Endothelial cell of umbilical vein (primary cell): ENCODE results near the gene CACNA2D3. TPM values are rescaled to one million over a fixed set of nuclear protein-coding genes. Genes with fewer than 3 reads are reported as not detected.
A peak's percentile ranks its signal among the peaks of the same experiment; 100 is the strongest.

Experiments used
- BruUV-seq: library from RNA; stranded (reverse); fragments of 400-500 nt; replicated peaks from 2 replicates; lab custom pipeline; 2021; lab: Mats Ljungman, UMichigan
- CTCF ChIA-PET: fragments of 300-600, 350-600 bp; sonication (Branson Sonifier 250); formaldehyde crosslinking; loops from one replicate; lab custom pipeline; 2021; ENCODE audit warnings: antibody characterized with exemption, inconsistent platforms; lab: Charles Lee
- POLR2A ChIA-PET: fragments of 300-600, 350-600 bp; sonication (Branson Sonifier 250); formaldehyde crosslinking; loops from one replicate; lab custom pipeline; 2021; ENCODE audit warnings: antibody characterized with exemption, inconsistent platforms; lab: Charles Lee
- DNase-seq: peaks from one replicate; pipeline ENCODE4 v3.0.0-alpha.2; 2011; ENCODE audit warnings: low read depth, low spot score
- FAIRE-seq: peaks from 2 replicates; lab custom pipeline; 2011; peaks lifted over from hg19 to GRCh38; lab: Jason Lieb, UNC
- H2AFZ ChIP-seq: 2 replicates; pipeline ENCODE4 v1.6.0; 2012; ENCODE audit warnings: low read depth, low read length, control low read depth, inconsistent platforms
- H3K27ac ChIP-seq: 2 replicates; pipeline ENCODE4 v1.5.1; 2011; ENCODE audit warnings: low read depth, mild to moderate bottlenecking, control low read depth, low read length, moderate library complexity; ENCODE audit not compliant: insufficient read depth
- H3K27me3 ChIP-seq, 2 experiments: 2 replicates each; pipeline versions ENCODE4 v1.6.0 to v1.6.1; 2011; ENCODE audit warnings: low read length in 2 of 2, mixed read lengths in 1 of 2; ENCODE audit not compliant: control insufficient read depth in 2 of 2, insufficient read depth in 2 of 2
- H3K36me3 ChIP-seq, 2 experiments: 2 replicates in 1 of 2; 3 replicates in 1 of 2; pipeline ENCODE4 v1.5.1; 2011; ENCODE audit warnings: low read length in 2 of 2, mild to moderate bottlenecking in 1 of 2, moderate library complexity in 1 of 2; ENCODE audit not compliant: control insufficient read depth in 2 of 2, insufficient read depth in 2 of 2; ENCODE audit errors: extremely low read depth in 1 of 2
- H3K4me1 ChIP-seq: 3 replicates; pipeline ENCODE4 v1.5.1; 2011; ENCODE audit warnings: mild to moderate bottlenecking, low read length; ENCODE audit not compliant: control insufficient read depth, insufficient read depth; ENCODE audit errors: extremely low read depth
- H3K4me2 ChIP-seq: 2 replicates; pipeline ENCODE4 v1.6.1; 2011; ENCODE audit warnings: low read length, control low read depth, mixed read lengths; ENCODE audit not compliant: insufficient read depth
- H3K4me3 ChIP-seq, 3 experiments: fragments of 200-600 bp in 1 of 3; sonication (generic), shearing (Covaris generic) in 1 of 3; replicated peaks in 1 of 3; 2 replicates each; pipeline ENCODE4 v1.5.1; 2011 to 2016; ENCODE audit warnings: control low read depth in 3 of 3, low read length in 3 of 3, mild to moderate bottlenecking in 2 of 3, inconsistent platforms in 1 of 3, low read depth in 1 of 3, moderate library complexity in 1 of 3; ENCODE audit not compliant: insufficient read depth in 1 of 3
- H3K79me2 ChIP-seq: 2 replicates; pipeline ENCODE4 v1.6.0; 2012; ENCODE audit warnings: low read length, inconsistent platforms; ENCODE audit not compliant: control insufficient read depth, insufficient read depth
- H3K9ac ChIP-seq: replicated peaks from 2 replicates; pipeline ENCODE3; 2011; ENCODE audit warnings: low read length, control low read depth; ENCODE audit not compliant: insufficient read depth; ENCODE audit errors: extremely low read depth
- H3K9me1 ChIP-seq: replicated peaks from 3 replicates; pipeline ENCODE4 v1.6.0; 2011; ENCODE audit warnings: mild to moderate bottlenecking, low read length; ENCODE audit not compliant: control insufficient read depth, insufficient read depth; ENCODE audit errors: extremely low read depth
- H3K9me3 ChIP-seq: replicated peaks from 2 replicates; pipeline ENCODE4 v1.5.1; 2012; ENCODE audit warnings: low read length, inconsistent platforms; ENCODE audit not compliant: control insufficient read depth, insufficient read depth
- H4K20me1 ChIP-seq: replicated peaks from 2 replicates; pipeline ENCODE3; 2011; ENCODE audit warnings: mild to moderate bottlenecking, low read length; ENCODE audit not compliant: control insufficient read depth, insufficient read depth; ENCODE audit errors: extremely low read depth
- CTCF ChIP-seq, 2 donors: IDR thresholded peaks; 1 replicate in 1 of 2; 2 replicates in 1 of 2; pipeline ENCODE4 v1.5.1; 2011; ENCODE audit warnings: low read length in 2 of 2, mild to moderate bottlenecking in 2 of 2, moderate library complexity in 2 of 2, control low read depth in 1 of 2, inconsistent platforms in 1 of 2, low read depth in 1 of 2; ENCODE audit not compliant: insufficient read depth in 1 of 2; ENCODE audit errors: extremely low read depth in 1 of 2
- EZH2 ChIP-seq: IDR thresholded peaks from 2 replicates; pipeline ENCODE4 v1.6.1; 2012; ENCODE audit warnings: borderline replicate concordance, low read depth, mild to moderate bottlenecking, moderate library complexity, low read length, inconsistent platforms; ENCODE audit not compliant: severe bottlenecking
- FOS ChIP-seq: IDR thresholded peaks from 2 replicates; pipeline ENCODE4 v1.6.1; 2011; ENCODE audit warnings: mild to moderate bottlenecking, low read length, moderate library complexity, borderline replicate concordance; ENCODE audit not compliant: insufficient read depth
- GATA2 ChIP-seq: IDR thresholded peaks from 2 replicates; pipeline ENCODE4 v1.7.0; 2011; ENCODE audit warnings: low read depth, mild to moderate bottlenecking, moderate library complexity, mixed read lengths, low read length; ENCODE audit not compliant: insufficient read length, insufficient read depth
- JUN ChIP-seq: IDR thresholded peaks from 2 replicates; pipeline ENCODE4 v1.6.1; 2011; ENCODE audit warnings: borderline replicate concordance, low read depth; ENCODE audit not compliant: insufficient read length, insufficient read depth
- MAX ChIP-seq: IDR thresholded peaks from 2 replicates; pipeline ENCODE4 v1.6.1; 2011; ENCODE audit not compliant: insufficient read depth, insufficient read length
- MYC ChIP-seq: IDR thresholded peaks from one replicate; pipeline ENCODE4 v1.6.1; 2011; ENCODE audit warnings: mild to moderate bottlenecking, low read depth, low read length
- POLR2A ChIP-seq: IDR thresholded peaks from 2 replicates; pipeline ENCODE4 v1.6.1; 2012; ENCODE audit warnings: low read depth, mild to moderate bottlenecking, control low read depth, low read length
- POLR2AphosphoS5 ChIP-seq: IDR thresholded peaks from 2 replicates; pipeline ENCODE4 v1.6.1; 2012; ENCODE audit warnings: low read depth, mild to moderate bottlenecking, control low read depth, low read length, moderate library complexity; ENCODE audit not compliant: insufficient read depth
- dilution Hi-C: fragments of 300-500 bp; cut with MboI; formaldehyde crosslinking; loops from one replicate; pipeline ENCODE4 v1.15.0; 2019; ENCODE audit warnings: low sequenced_read_pairs; ENCODE audit not compliant: extremely low pct_ligation_motif_present
- intact Hi-C: fragments of 100-400 bp; cut with micrococcal nuclease; formaldehyde crosslinking; loops from one replicate; pipeline ENCODE4 v1.10.0; 2022
- polyA plus RNA-seq, 4 experiments: library from polyadenylated mRNA; depleted of rRNA in 3 of 4; stranded (reverse) in 3 of 4; unstranded in 1 of 4; fragments of >200 nt; gene quantifications; 2 replicates each; pipeline versions ENCODE4 v1.2.1 to v1.2.3, GENCODE V29; 2011 to 2012; ENCODE audit warnings: missing spikeins in 1 of 4
- total RNA-seq: library from RNA; stranded (reverse); gene quantifications from 2 replicates; pipeline ENCODE4 v1.2.3, GENCODE V29; 2021

The CACNA2D3 gene
- total and polyA plus RNA-seq, 2 donors (not counting 3 experiments of a cell fraction or from before 2014, with no cell fraction given) = not detected

GRCh38 chr3:54427941-54428871 lies 305.9 kb downstream of the CACNA2D3 start:
- no TSS peak for BruUV-seq
- H3K4me3 ChIP-seq = no peak overlapping the region
- POLR2A ChIA-PET = no interaction called here
- no peak overlapping the region for H2AFZ ChIP-seq
- no peaks in the 10 kb centered on the region for H3K4me1 ChIP-seq
- no peak overlapping the region for H3K9ac ChIP-seq
- H3K4me2 ChIP-seq = no peak overlapping the region
- intact Hi-C loops = loop anchor here (2.0 kb wide), 1 partner anchor 753 kb away; no protein-coding TSS in a partner anchor
- dilution Hi-C loops = no loop called here
- peak; percentile 81 for FAIRE-seq
- DNase-seq = peak; percentile 41
- H3K27ac ChIP-seq = no peak overlapping the region
- CTCF ChIA-PET = interaction anchor here (0.8 to 1.9 kb wide), 7 partner anchors 10 to 1875 kb away, joined by 3 to 7 read pairs (median 3); no protein-coding TSS in a partner anchor
- no peaks in the 10 kb centered on the region for H3K27me3 ChIP-seq
- no peaks in the 10 kb centered on the region for H3K36me3 ChIP-seq
- H3K9me1 ChIP-seq = no peaks in the 10 kb centered on the region
- no peaks in the 10 kb centered on the region for H4K20me1 ChIP-seq
- H3K79me2 ChIP-seq = no peaks in the 10 kb centered on the region
- H3K9me3 ChIP-seq = no peaks in the 10 kb centered on the region
- TF ChIP-seq CTCF (IDR thresholded peaks at IDR 0.05; ENCODE audit: extremely low read depth in 1 of 2, insufficient read depth in 1 of 2, low read depth in 1 of 2, low read length in 2 of 2) (peak; percentile 62 to 67), MYC (no peak)

- ChIA-PET CTCF (no interaction called here), POLR2A (no interaction called here)
- TF ChIP-seq POLR2AphosphoS5 (no peak), JUN (no peak), MAX (no peak), CTCF (IDR thresholded peaks at IDR 0.05; ENCODE audit: extremely low read depth in 1 of 2, insufficient read depth in 1 of 2, low read depth in 1 of 2, low read length in 2 of 2) (no peak), MYC (no peak), GATA2 (no peak), EZH2 (no peak), FOS (no peak), POLR2A (no peak)
- H3K9me3 ChIP-seq = peaks cover 2% of the 10 kb centered on the region
- no peak overlapping the region for H3K4me2 ChIP-seq
- no peaks in the 10 kb centered on the region for H3K4me1 ChIP-seq
- no peaks in the 10 kb centered on the region for H3K79me2 ChIP-seq
- no peaks in the 10 kb centered on the region for H3K36me3 ChIP-seq
- H2AFZ ChIP-seq = no peak overlapping the region
- FAIRE-seq (no peak), DNase-seq (no peak)
- no TSS peak for BruUV-seq
- dilution Hi-C loops (no loop called here), intact Hi-C loops (no loop called here)
- H3K9me1 ChIP-seq = no peaks in the 10 kb centered on the region
- H4K20me1 ChIP-seq = no peaks in the 10 kb centered on the region
- H3K27me3 ChIP-seq = no peaks in the 10 kb centered on the region
- no peak overlapping the region for H3K9ac ChIP-seq
- H3K4me3 ChIP-seq = no peak overlapping the region
- no peak overlapping the region for H3K27ac ChIP-seq
These were observed 310.6 kb downstream of the CACNA2D3 start for GRCh38 chr3:54432975-54433374.
